ENCODE data around the gene MYO1E.
"Not testable (repeated sequence)": the region's sequence is repeated elsewhere in the genome, so short reads cannot be mapped to it uniquely, and the experiment has no call there.

Gene MYO1E

GRCh38 chr15:59339252-59339672 is 33.4 kb downstream of the MYO1E start:
- H3K27ac ChIP-seq: no peak overlapping the region
- TF ChIP-seq, protein P1, sequence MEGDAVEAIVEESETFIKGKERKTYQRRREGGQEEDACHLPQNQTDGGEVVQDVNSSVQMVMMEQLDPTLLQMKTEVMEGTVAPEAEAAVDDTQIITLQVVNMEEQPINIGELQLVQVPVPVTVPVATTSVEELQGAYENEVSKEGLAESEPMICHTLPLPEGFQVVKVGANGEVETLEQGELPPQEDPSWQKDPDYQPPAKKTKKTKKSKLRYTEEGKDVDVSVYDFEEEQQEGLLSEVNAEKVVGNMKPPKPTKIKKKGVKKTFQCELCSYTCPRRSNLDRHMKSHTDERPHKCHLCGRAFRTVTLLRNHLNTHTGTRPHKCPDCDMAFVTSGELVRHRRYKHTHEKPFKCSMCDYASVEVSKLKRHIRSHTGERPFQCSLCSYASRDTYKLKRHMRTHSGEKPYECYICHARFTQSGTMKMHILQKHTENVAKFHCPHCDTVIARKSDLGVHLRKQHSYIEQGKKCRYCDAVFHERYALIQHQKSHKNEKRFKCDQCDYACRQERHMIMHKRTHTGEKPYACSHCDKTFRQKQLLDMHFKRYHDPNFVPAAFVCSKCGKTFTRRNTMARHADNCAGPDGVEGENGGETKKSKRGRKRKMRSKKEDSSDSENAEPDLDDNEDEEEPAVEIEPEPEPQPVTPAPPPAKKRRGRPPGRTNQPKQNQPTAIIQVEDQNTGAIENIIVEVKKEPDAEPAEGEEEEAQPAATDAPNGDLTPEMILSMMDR (IDR thresholded peaks at IDR 0.05): no peak
- TF ChIP-seq ZFX (IDR thresholded peaks at IDR 0.05; ENCODE audit: borderline replicate concordance): no peak

- no peak overlapping the region for H3K27ac ChIP-seq
- no peak for TF ChIP-seq ZFX (IDR thresholded peaks at IDR 0.05; ENCODE audit: borderline replicate concordance)
- TF ChIP-seq, protein P1 (IDR thresholded peaks at IDR 0.05): no peak
Observed at GRCh38 chr15:59338414-59338813, 34.3 kb downstream of the MYO1E start.

- not testable (repeated sequence) for H3K27ac ChIP-seq
Observed at GRCh38 chr15:59336725-59337124, 35.9 kb downstream of the MYO1E start.

- H3K27ac ChIP-seq: no peak overlapping the region
- no peak for TF ChIP-seq ZFX (IDR thresholded peaks at IDR 0.05; ENCODE audit: borderline replicate concordance)
- TF ChIP-seq, protein P1 (IDR thresholded peaks at IDR 0.05): no peak
Observed at GRCh38 chr15:59335207-59335786, 37.4 kb downstream of the MYO1E start.

- no peak overlapping the region for H3K27ac ChIP-seq
- TF ChIP-seq, protein P1 (IDR thresholded peaks at IDR 0.05): no peak
- TF ChIP-seq ZFX (IDR thresholded peaks at IDR 0.05; ENCODE audit: borderline replicate concordance): no peak
Observed at GRCh38 chr15:59334076-59334415, 38.6 kb downstream of the MYO1E start.

DNA sequence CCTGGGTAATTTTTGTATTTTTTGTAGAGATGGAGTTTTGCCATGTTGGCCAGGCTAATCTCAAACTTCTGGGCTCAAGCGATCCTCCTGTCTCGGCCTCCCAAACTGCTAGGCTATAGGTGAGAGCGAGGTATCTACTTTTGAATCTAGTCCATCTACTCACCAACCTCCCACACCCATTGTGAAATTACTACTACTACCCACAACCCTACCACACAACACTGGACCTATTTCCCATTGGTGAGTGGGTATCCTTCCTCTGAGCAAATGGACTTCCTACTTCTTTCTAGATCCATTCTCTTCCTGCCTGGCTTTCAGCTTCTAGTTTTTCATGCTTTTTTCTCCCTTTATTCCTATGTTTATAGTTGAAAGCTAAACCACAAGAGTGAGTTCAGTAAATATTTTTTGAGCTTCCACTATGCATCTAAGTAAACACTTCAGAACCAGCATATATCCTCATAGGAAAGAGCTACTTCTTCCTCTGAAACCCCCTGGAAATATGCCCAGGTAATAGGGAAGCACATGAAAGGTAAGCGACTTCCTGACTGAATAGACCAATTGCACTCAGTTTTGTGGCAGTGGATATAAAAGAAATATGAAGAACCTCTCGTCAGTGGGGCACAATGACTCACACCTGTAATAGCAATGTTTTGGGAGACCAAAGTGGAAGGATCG is 39.1 kb downstream of the MYO1E start:
- no peak overlapping the region for H3K27ac ChIP-seq
- TF ChIP-seq, protein P1 (IDR thresholded peaks at IDR 0.05): no peak
- TF ChIP-seq ZFX (IDR thresholded peaks at IDR 0.05; ENCODE audit: borderline replicate concordance): no peak

- TF ChIP-seq, protein P1 (IDR thresholded peaks at IDR 0.05): no peak
- no peak for TF ChIP-seq ZFX (IDR thresholded peaks at IDR 0.05; ENCODE audit: borderline replicate concordance)
- no peak overlapping the region for H3K27ac ChIP-seq
Observed at GRCh38 chr15:59332009-59332408, 40.7 kb downstream of the MYO1E start.
